ENCODE measurements around the gene NLGN4X. TPM values are rescaled to one million over a fixed set of nuclear protein-coding genes. Genes with fewer than 3 reads are reported as not detected.

NLGN4X gene
- polyA plus RNA-seq, 5 donors: 1.5 to 2.6 (median 2.0) TPM

DNA sequence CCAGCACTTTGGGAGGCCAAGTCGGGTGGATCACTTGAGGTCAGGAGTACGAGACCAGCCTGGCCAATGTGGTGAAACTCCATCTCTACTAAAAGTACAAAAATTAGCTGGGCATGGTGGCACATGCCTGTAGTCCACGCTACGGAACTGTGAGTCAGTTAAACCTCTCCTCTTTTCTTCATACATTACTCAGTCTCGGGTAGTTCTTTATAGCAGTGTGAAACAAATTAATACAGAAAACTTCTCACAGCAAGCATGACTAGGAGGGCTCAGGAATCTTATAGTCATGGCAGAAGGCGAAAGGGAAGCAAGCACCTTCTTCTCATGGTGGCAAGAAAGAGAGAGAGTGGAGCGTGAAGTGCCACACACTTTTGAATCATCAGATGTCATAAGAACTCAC lies 358.9 kb downstream of the NLGN4X start:
- DNase-seq: no peak

DNA sequence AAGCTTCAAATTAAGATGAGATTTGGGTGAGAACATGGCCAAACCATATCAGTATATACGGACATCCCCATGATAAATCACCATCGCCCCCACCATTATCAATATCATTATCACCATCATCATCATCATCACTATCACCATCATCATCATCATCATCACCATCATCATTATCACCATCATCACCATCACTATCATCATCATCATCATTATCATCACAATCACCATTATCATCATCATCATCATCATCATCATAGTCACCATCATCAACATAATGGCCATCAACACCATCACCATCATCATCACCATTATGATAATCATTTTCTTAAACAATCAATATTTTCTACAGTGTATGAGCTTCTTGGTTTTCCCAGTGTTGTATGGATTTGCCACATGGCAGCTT lies 360.9 kb downstream of the NLGN4X start:
- DNase-seq: no peak

DNA sequence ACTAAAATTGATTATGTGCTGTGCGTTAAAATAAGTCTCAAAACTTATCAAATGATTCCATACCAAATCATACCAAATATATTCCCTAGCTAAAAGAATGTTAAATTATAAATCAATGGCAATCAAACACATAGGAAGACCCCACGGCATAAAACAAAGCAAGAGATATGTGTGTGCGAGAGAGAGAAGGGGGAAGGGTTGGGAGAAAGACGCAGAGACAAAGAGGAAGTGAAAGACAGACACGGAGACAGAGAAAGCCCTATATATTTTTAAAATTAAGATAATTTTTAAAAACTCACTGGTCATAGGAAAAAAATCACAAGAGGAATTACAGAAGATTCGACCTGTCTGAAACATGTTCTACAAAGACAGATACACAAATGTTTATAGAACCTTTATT lies 371.4 kb downstream of the NLGN4X start:
- DNase-seq: no peak

DNA sequence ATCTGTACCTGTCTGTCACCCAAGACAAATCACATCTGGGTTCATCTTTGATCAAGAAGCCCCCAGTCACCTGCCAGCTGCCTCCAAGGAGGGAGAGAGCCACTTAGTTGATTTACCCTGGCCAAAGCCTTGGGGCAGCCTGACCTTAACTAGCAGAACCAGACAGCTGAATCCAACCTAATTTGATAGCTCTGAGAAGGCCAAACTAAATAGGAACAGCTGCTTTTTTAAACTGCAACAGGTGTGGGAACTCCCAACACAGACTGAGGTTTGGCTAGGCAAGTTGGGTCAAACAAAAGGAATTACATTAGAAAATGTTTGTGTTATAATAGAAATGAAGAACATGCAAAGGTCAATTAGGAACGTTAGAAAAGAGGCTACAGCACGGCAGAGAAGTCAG lies 375.7 kb downstream of the NLGN4X start:
- no peak for DNase-seq

DNA sequence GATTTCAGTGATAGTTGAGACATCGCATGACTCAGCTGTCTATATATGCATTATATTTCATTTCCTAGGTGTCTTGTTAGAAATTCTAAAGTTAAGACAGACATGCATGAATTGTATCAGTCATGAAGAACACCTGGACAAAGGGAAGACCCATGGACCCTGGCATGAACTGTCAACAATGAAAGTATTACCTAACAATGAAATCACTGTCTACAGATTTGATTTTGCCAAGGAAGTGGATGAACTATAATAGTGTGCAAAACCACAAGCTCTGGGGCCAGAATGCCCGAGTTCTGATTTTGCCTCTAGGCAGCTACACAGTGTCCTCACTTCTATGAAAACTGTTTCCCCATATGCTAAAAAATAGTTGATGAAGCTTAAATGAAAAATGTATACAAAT lies 386.1 kb downstream of the NLGN4X start:
- DNase-seq: no peak
